Naive thymus-derived CD4-positive, alpha-beta T cell (primary cell): ENCODE results near the gene KLHL30. TPM values are rescaled to one million over a fixed set of nuclear protein-coding genes. Genes with fewer than 3 reads are reported as not detected.

Source experiments
- ATAC-seq: fragments of 150-1000 bp; cut with Tn5 transposase; 2 replicates; pipeline ENCODE4 v1.10.0; 2021; ENCODE audit warnings: mild to moderate bottlenecking, moderate library complexity
- CTCF ChIA-PET: fragments of 350-600 bp; sonication (Branson Sonifier 250); formaldehyde crosslinking; loops from one replicate; lab custom pipeline; 2021; ENCODE audit warnings: antibody characterized with exemption; lab: Charles Lee
- POLR2A ChIA-PET: fragments of 350-600 bp; sonication (Branson Sonifier 250); formaldehyde crosslinking; loops from one replicate; lab custom pipeline; 2021; ENCODE audit warnings: antibody characterized with exemption, inconsistent platforms; lab: Charles Lee
- DNase-seq, 9 donors: peaks; one replicate each; pipeline versions ENCODE4 v3.0.0 to v3.0.0-alpha.2; 2020 to 2022; ENCODE audit warnings: mixed read lengths in 1 of 9
- H3K27ac ChIP-seq: one replicate; pipeline ENCODE4 v1.7.0; 2013; ENCODE audit warnings: mild to moderate bottlenecking, low read depth, low read length, moderate library complexity
- H3K27me3 ChIP-seq, 2 donors: one replicate each; pipeline ENCODE4 v1.7.0; 2013; ENCODE audit warnings: low read length in 2 of 2, mild to moderate bottlenecking in 2 of 2, moderate library complexity in 2 of 2; ENCODE audit not compliant: control insufficient read depth in 2 of 2, insufficient read depth in 2 of 2
- H3K36me3 ChIP-seq, 3 experiments: 1 replicate in 2 of 3; 2 replicates in 1 of 3; pipeline ENCODE4 v1.7.0; 2013; ENCODE audit warnings: low read length in 3 of 3, mild to moderate bottlenecking in 3 of 3, moderate library complexity in 1 of 3; ENCODE audit not compliant: insufficient read depth in 3 of 3, control insufficient read depth in 2 of 3
- H3K4me1 ChIP-seq, 2 donors: one replicate each; pipeline ENCODE4 v1.7.0; 2013; ENCODE audit warnings: low read length in 2 of 2, mild to moderate bottlenecking in 2 of 2, moderate library complexity in 1 of 2; ENCODE audit not compliant: control insufficient read depth in 2 of 2, insufficient read depth in 2 of 2
- H3K4me3 ChIP-seq: 2 replicates; pipeline ENCODE4 v1.7.0; 2013; ENCODE audit warnings: mild to moderate bottlenecking, low read length
- H3K9me3 ChIP-seq, 3 experiments: 1 replicate in 2 of 3; 2 replicates in 1 of 3; pipeline ENCODE4 v1.7.0; 2013; ENCODE audit warnings: low read length in 3 of 3; ENCODE audit not compliant: control insufficient read depth in 2 of 3
- H3K27ac Mint-ChIP-seq, 9 donors: one replicate each; pipeline ENCODE4 v1.8.0; 2020 to 2022; ENCODE audit warnings: mixed read lengths in 9 of 9, mild to moderate bottlenecking in 8 of 9, moderate library complexity in 5 of 9, inconsistent platforms in 2 of 9
- H3K27me3 Mint-ChIP-seq, 5 donors: one replicate each; pipeline ENCODE4 v1.8.0; 2021 to 2022; ENCODE audit warnings: mixed read lengths in 5 of 5, mild to moderate bottlenecking in 1 of 5
- H3K36me3 Mint-ChIP-seq, 5 donors: one replicate each; pipeline ENCODE4 v1.8.0; 2020 to 2022; ENCODE audit warnings: mixed read lengths in 5 of 5, mild to moderate bottlenecking in 3 of 5, inconsistent platforms in 1 of 5
- H3K4me1 Mint-ChIP-seq, 7 donors: one replicate each; pipeline ENCODE4 v1.8.0; 2020 to 2022; ENCODE audit warnings: mixed read lengths in 7 of 7, mild to moderate bottlenecking in 3 of 7, inconsistent platforms in 1 of 7
- H3K4me3 Mint-ChIP-seq, 10 donors: one replicate each; pipeline ENCODE4 v1.8.0; 2020 to 2022; ENCODE audit warnings: mild to moderate bottlenecking in 10 of 10, mixed read lengths in 10 of 10, moderate library complexity in 6 of 10, inconsistent platforms in 2 of 10
- H3K9me3 Mint-ChIP-seq, 11 donors: one replicate each; pipeline ENCODE4 v1.8.0; 2020 to 2022; ENCODE audit warnings: mixed read lengths in 11 of 11, mild to moderate bottlenecking in 4 of 11, inconsistent platforms in 1 of 11, moderate library complexity in 1 of 11
- intact Hi-C, 2 donors: fragments of 100-400 bp; cut with micrococcal nuclease; formaldehyde crosslinking; loops; one replicate each; pipeline ENCODE4 v1.15.1; 2023
- polyA plus RNA-seq, 2 donors: library from polyadenylated mRNA; unstranded; fragments of 300-500 nt; fragmentation: Illumina TruSeq; gene quantifications; one replicate each; pipeline ENCODE4 v1.2.3, GENCODE V29; 2021
- total RNA-seq, 6 experiments: library from RNA in 5 of 6; stranded (reverse) in 5 of 6; gene quantifications; 1 replicate in 5 of 6; 2 replicates in 1 of 6; pipeline ENCODE4 v1.2.3 and lab custom pipeline; 2021 to 2026

The KLHL30 gene
- total and polyA plus RNA-seq, 7 experiments from 2014 or later = not detected

- H3K4me3 Mint-ChIP-seq = peak overlapping the region in 1 of 10 donors; percentile 17
- intact Hi-C loops = no loop called here
- DNase-seq (no peak), ATAC-seq (no peak)
- H3K36me3 Mint-ChIP-seq = no peaks in the 10 kb centered on the region
- peaks cover 0 to 1% (median 0%) of the 10 kb centered on the region in 11 donors for H3K9me3 Mint-ChIP-seq
- ChIA-PET CTCF (no interaction called here), POLR2A (no interaction called here)
- Histone ChIP-seq H3K27ac (no peak overlapping the region), H3K4me1 (peaks cover 0 to 6% of the 10 kb centered on the region in 2 donors), H3K4me3 (no peak overlapping the region), H3K36me3 (no peaks in the 10 kb centered on the region), H3K27me3 (no peaks in the 10 kb centered on the region), H3K9me3 (no peaks in the 10 kb centered on the region)
- H3K27ac Mint-ChIP-seq = peak overlapping the region in 1 of 9 donors; percentile 29
- H3K4me1 Mint-ChIP-seq = peaks cover 0 to 8% (median 7%) of the 10 kb centered on the region in 7 donors
- H3K27me3 Mint-ChIP-seq = no peaks in the 10 kb centered on the region
Measured at GRCh38 chr2:238144262-238144661, 5.8 kb downstream of the KLHL30 start.

- peaks cover 0 to 6% of the 10 kb centered on the region in 2 donors for H3K4me1 ChIP-seq
- H3K36me3 Mint-ChIP-seq = no peaks in the 10 kb centered on the region
- peaks cover 0 to 8% (median 7%) of the 10 kb centered on the region in 7 donors for H3K4me1 Mint-ChIP-seq
- no peak for DNase-seq
- no peaks in the 10 kb centered on the region for H3K9me3 ChIP-seq
- intact Hi-C loops = no loop called here
- no peak overlapping the region for H3K27ac ChIP-seq
- no peaks in the 10 kb centered on the region for H3K27me3 ChIP-seq
- H3K9me3 Mint-ChIP-seq = peaks cover 0 to 1% (median 0%) of the 10 kb centered on the region in 11 donors
- H3K27ac Mint-ChIP-seq = no peak overlapping the region
- ChIA-PET POLR2A (no interaction called here), CTCF (interaction anchor here (0.7 kb wide), 1 partner anchor 589 kb away, joined by 3 read pairs; no protein-coding TSS in a partner anchor)
- no peak overlapping the region for H3K4me3 ChIP-seq
- H3K36me3 ChIP-seq = no peaks in the 10 kb centered on the region
- no peak for ATAC-seq
- H3K4me3 Mint-ChIP-seq = no peak overlapping the region
- H3K27me3 Mint-ChIP-seq = no peaks in the 10 kb centered on the region
Measured at GRCh38 chr2:238145046-238145445, 6.6 kb downstream of the KLHL30 start.

- no peak overlapping the region for H3K4me3 ChIP-seq
- ChIA-PET POLR2A (no interaction called here), CTCF (no interaction called here)
- H3K4me3 Mint-ChIP-seq = no peak overlapping the region
- H3K36me3 ChIP-seq = no peaks in the 10 kb centered on the region
- no peak overlapping the region for H3K27ac ChIP-seq
- no peaks in the 10 kb centered on the region for H3K27me3 ChIP-seq
- intact Hi-C loops = no loop called here
- H3K36me3 Mint-ChIP-seq = no peaks in the 10 kb centered on the region
- H3K4me1 Mint-ChIP-seq = peaks cover 0 to 8% (median 7%) of the 10 kb centered on the region in 7 donors
- ATAC-seq (no peak), DNase-seq (no peak)
- peaks cover 0 to 6% of the 10 kb centered on the region in 2 donors for H3K4me1 ChIP-seq
- no peaks in the 10 kb centered on the region for H3K27me3 Mint-ChIP-seq
- H3K27ac Mint-ChIP-seq = no peak overlapping the region
- H3K9me3 Mint-ChIP-seq = peaks cover 0 to 1% (median 0%) of the 10 kb centered on the region in 11 donors
- no peaks in the 10 kb centered on the region for H3K9me3 ChIP-seq
Measured at GRCh38 chr2:238145851-238146250, 7.4 kb downstream of the KLHL30 start.

GRCh38 chr2:238146884-238147544, 8.5 kb downstream of the KLHL30 start:
- no peaks in the 10 kb centered on the region for H3K27me3 ChIP-seq
- ChIA-PET CTCF (interaction anchor here (0.7 kb wide), 1 partner anchor 974 kb away, joined by 4 read pairs; no protein-coding TSS in a partner anchor), POLR2A (interaction anchor here (0.6 kb wide), 1 partner anchor 185 kb away, joined by 3 read pairs; no protein-coding TSS in a partner anchor)
- H3K9me3 ChIP-seq = no peaks in the 10 kb centered on the region
- Mint-ChIP-seq H3K4me1 (peaks cover 0 to under 1% (median under 1%) of the 10 kb centered on the region in 7 donors), H3K4me3 (no peak overlapping the region), H3K9me3 (peaks cover 0 to 1% (median 0%) of the 10 kb centered on the region in 11 donors), H3K36me3 (no peaks in the 10 kb centered on the region), H3K27ac (no peak overlapping the region), H3K27me3 (no peaks in the 10 kb centered on the region)
- no peak overlapping the region for H3K4me3 ChIP-seq
- ATAC-seq (no peak), DNase-seq (no peak)
- H3K36me3 ChIP-seq = no peaks in the 10 kb centered on the region
- intact Hi-C loops = no loop called here
- no peak overlapping the region for H3K27ac ChIP-seq
- no peaks in the 10 kb centered on the region for H3K4me1 ChIP-seq

GRCh38 chr2:238148981-238149380, 10.5 kb downstream of the KLHL30 start:
- Histone ChIP-seq H3K27ac (no peak overlapping the region), H3K27me3 (no peaks in the 10 kb centered on the region), H3K4me3 (no peak overlapping the region), H3K9me3 (no peaks in the 10 kb centered on the region), H3K4me1 (no peaks in the 10 kb centered on the region), H3K36me3 (no peaks in the 10 kb centered on the region)
- ChIA-PET CTCF (no interaction called here), POLR2A (no interaction called here)
- Mint-ChIP-seq H3K4me3 (no peak overlapping the region), H3K27me3 (no peaks in the 10 kb centered on the region), H3K4me1 (no peaks in the 10 kb centered on the region), H3K27ac (no peak overlapping the region), H3K9me3 (peaks cover 0 to 1% (median 0%) of the 10 kb centered on the region in 11 donors), H3K36me3 (no peaks in the 10 kb centered on the region)
- intact Hi-C loops = no loop called here
- DNase-seq = no peak
- no peak for ATAC-seq

GRCh38 chr2:238149841-238150572, 11.5 kb downstream of the KLHL30 start:
- no peaks in the 10 kb centered on the region for H3K27me3 ChIP-seq
- Mint-ChIP-seq H3K9me3 (peaks cover 0 to 5% (median 0%) of the 10 kb centered on the region in 11 donors), H3K4me3 (no peak overlapping the region), H3K4me1 (no peaks in the 10 kb centered on the region), H3K36me3 (no peaks in the 10 kb centered on the region), H3K27ac (no peak overlapping the region), H3K27me3 (no peaks in the 10 kb centered on the region)
- H3K9me3 ChIP-seq = no peaks in the 10 kb centered on the region
- H3K4me3 ChIP-seq = no peak overlapping the region
- ChIA-PET POLR2A (no interaction called here), CTCF (no interaction called here)
- no peak for DNase-seq
- no peaks in the 10 kb centered on the region for H3K36me3 ChIP-seq
- H3K4me1 ChIP-seq = no peaks in the 10 kb centered on the region
- no peak overlapping the region for H3K27ac ChIP-seq
- ATAC-seq = no peak
- intact Hi-C loops = no loop called here
